Kidney (tissue), 14 donors: Measurements from ENCODE around the gene SPAG6. TPM values are rescaled to one million over a fixed set of nuclear protein-coding genes. Genes with fewer than 3 reads are reported as not detected.

Source experiments
- DNase-seq, 5 donors: peaks; one replicate each; pipeline ENCODE4 v3.0.0-alpha.2; 2013 to 2020
- FAIRE-seq: peaks from 2 replicates; lab custom pipeline; 2012; peaks lifted over from hg19 to GRCh38; lab: Jason Lieb, UNC
- H3K27ac ChIP-seq, 2 donors: one replicate each; pipeline ENCODE4 v1.7.0; 2013; ENCODE audit warnings: low read depth in 2 of 2, low read length in 2 of 2, inconsistent platforms in 1 of 2
- H3K27me3 ChIP-seq: one replicate; pipeline ENCODE4 v1.7.1; 2013; ENCODE audit warnings: low read length, inconsistent platforms; ENCODE audit not compliant: control insufficient read depth, insufficient read depth
- H3K36me3 ChIP-seq, 3 donors: one replicate each; pipeline versions ENCODE4 v1.7.0 to v1.7.1; 2013; ENCODE audit warnings: low read length in 3 of 3, control low read depth in 1 of 3, inconsistent platforms in 1 of 3; ENCODE audit not compliant: insufficient read depth in 3 of 3, control insufficient read depth in 2 of 3
- H3K4me1 ChIP-seq, 3 donors: one replicate each; pipeline versions ENCODE4 v1.7.0 to v1.7.1; 2013; ENCODE audit warnings: low read length in 3 of 3, inconsistent platforms in 1 of 3, low read depth in 1 of 3; ENCODE audit not compliant: control insufficient read depth in 2 of 3, insufficient read depth in 2 of 3
- H3K4me3 ChIP-seq, 3 donors: one replicate each; pipeline versions ENCODE4 v1.7.0 to v1.8.1; 2013; ENCODE audit warnings: low read length in 3 of 3, control low read depth in 1 of 3, inconsistent platforms in 1 of 3
- H3K9ac ChIP-seq, 3 donors: one replicate each; pipeline versions ENCODE4 v1.7.0 to v1.7.1; 2013; ENCODE audit warnings: low read length in 3 of 3, control low read depth in 1 of 3, inconsistent platforms in 1 of 3
- H3K9me3 ChIP-seq, 3 donors: one replicate each; pipeline versions ENCODE4 v1.7.0 to v1.7.1; 2013; ENCODE audit warnings: low read length in 3 of 3, control low read depth in 1 of 3, inconsistent platforms in 1 of 3; ENCODE audit not compliant: control insufficient read depth in 2 of 3, insufficient read depth in 1 of 3
- intact Hi-C: fragments of 100-400 bp; cut with DNase I; formaldehyde crosslinking; loops from one replicate; pipeline ENCODE4 v1.11.1; 2022
- polyA plus RNA-seq: library from polyadenylated mRNA; stranded (reverse); fragments of 350-450 nt; fragmentation: Illumina TruSeq; extraction: RNeasy Lipid Tissue Mini Kit (QIAGEN cat#74804); gene quantifications from one replicate; pipeline ENCODE4 v1.2.3, GENCODE V29; 2014; ENCODE audit warnings: low read depth, low replicate concordance; ENCODE audit not compliant: insufficient read depth
- total RNA-seq: library from RNA; stranded (reverse); fragmentation: NEBNext Ultra II Directional; extraction: Animal tissue kit (Norgen Biotek cat#: 25700); gene quantifications from one replicate; pipeline ENCODE4 v1.2.1, GENCODE V29; 2021
- TF ChIP-seq, protein P1 (sequence below): IDR thresholded peaks from 3 replicates; pipeline ENCODE4 v1.5.1; 2012; ENCODE audit warnings: mild to moderate bottlenecking, moderate library complexity, borderline replicate concordance; ENCODE audit not compliant: insufficient read depth; ENCODE audit errors: extremely low read depth
- donor health status: control.
- donor health status: control.
- donor health status: control.
- donor health status: control.
- donor health status: control.
- donor health status: DM: yes; HTN: yes; CAD: no.
- donor health status: Normal renal cell carcinoma (clear cell type).

SPAG6 gene
- total and polyA plus RNA-seq, 2 donors from 2014 or later, result 0.30 to 8.4 TPM

DNA sequence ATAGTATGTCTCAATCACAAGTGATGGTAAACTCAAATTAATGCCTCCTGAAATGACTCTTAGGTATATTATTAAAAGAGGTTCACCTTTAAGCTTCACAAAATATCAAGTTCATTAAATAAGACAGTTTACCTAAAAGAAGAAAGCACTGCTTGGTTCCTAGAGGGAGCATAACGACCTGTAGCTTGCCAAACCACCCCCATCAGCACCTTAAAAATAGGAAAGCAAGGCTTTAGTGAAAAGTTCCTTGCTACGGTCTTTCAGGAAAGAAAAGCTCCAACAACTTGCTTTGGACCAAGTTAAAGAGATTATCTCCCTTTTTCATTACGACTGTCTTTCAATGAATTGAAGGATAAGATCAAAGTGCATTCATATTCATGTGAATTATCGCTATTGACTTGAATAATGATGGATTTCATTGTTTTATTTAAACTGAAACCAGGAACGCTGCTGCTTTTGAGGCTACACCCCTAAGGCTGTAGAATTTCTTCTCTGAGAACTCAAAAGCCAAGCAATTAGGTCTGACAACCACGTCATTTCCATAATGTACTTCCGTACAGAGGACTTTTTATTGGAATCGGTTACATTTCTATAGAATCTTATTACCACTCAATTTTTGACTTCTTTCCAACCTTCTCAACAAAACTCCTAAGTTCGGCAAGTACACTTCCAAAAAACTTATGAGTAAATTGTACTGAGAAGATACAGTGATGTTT, 7.0 kb upstream of the SPAG6 start:
- intact Hi-C loops, result no loop called here
- no peak overlapping the region for H3K27ac ChIP-seq
- H3K9me3 ChIP-seq, result peaks cover 0 to 2% (median 0%) of the 10 kb centered on the region in 3 donors
- no peak overlapping the region for H3K9ac ChIP-seq
- peak in 2 of 5 donors; percentile 29 to 57 for DNase-seq
- H3K4me3 ChIP-seq, result no peak overlapping the region
- TF ChIP-seq, protein P1, sequence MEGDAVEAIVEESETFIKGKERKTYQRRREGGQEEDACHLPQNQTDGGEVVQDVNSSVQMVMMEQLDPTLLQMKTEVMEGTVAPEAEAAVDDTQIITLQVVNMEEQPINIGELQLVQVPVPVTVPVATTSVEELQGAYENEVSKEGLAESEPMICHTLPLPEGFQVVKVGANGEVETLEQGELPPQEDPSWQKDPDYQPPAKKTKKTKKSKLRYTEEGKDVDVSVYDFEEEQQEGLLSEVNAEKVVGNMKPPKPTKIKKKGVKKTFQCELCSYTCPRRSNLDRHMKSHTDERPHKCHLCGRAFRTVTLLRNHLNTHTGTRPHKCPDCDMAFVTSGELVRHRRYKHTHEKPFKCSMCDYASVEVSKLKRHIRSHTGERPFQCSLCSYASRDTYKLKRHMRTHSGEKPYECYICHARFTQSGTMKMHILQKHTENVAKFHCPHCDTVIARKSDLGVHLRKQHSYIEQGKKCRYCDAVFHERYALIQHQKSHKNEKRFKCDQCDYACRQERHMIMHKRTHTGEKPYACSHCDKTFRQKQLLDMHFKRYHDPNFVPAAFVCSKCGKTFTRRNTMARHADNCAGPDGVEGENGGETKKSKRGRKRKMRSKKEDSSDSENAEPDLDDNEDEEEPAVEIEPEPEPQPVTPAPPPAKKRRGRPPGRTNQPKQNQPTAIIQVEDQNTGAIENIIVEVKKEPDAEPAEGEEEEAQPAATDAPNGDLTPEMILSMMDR, result no peak
- no peaks in the 10 kb centered on the region for H3K36me3 ChIP-seq
- no peak for FAIRE-seq
- H3K4me1 ChIP-seq, result peaks cover 0 to 16% (median 3%) of the 10 kb centered on the region in 3 donors
- H3K27me3 ChIP-seq, result peaks cover 66% of the 10 kb centered on the region

DNA sequence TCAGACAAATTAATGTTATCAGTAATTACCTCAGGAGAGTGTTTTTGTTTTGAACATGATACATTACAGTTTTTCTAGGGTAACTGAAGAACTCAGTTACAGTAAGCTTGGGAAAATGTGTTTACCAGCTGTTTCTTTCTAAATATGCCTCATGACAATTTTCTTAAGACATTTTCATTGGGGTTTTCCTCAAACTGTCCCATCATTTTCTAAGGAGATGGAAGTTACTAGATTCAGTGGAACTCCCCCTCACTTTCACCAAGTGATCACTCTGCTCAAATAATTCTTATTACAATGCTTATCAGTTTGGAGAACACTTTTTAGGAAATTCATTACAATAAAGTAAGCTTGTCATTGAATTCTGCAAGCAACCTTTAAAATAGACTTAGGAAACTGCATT, 6.4 kb upstream of the SPAG6 start:
- Histone ChIP-seq H3K9ac (no peak overlapping the region), H3K4me3 (no peak overlapping the region), H3K36me3 (no peaks in the 10 kb centered on the region), H3K4me1 (peaks cover 0 to 16% (median 3%) of the 10 kb centered on the region in 3 donors), H3K27ac (no peak overlapping the region), H3K9me3 (no peaks in the 10 kb centered on the region), H3K27me3 (peaks cover 67% of the 10 kb centered on the region)
- intact Hi-C loops, result no loop called here
- FAIRE-seq, result no peak
- no peak for DNase-seq
- TF ChIP-seq, protein P1, result no peak

DNA sequence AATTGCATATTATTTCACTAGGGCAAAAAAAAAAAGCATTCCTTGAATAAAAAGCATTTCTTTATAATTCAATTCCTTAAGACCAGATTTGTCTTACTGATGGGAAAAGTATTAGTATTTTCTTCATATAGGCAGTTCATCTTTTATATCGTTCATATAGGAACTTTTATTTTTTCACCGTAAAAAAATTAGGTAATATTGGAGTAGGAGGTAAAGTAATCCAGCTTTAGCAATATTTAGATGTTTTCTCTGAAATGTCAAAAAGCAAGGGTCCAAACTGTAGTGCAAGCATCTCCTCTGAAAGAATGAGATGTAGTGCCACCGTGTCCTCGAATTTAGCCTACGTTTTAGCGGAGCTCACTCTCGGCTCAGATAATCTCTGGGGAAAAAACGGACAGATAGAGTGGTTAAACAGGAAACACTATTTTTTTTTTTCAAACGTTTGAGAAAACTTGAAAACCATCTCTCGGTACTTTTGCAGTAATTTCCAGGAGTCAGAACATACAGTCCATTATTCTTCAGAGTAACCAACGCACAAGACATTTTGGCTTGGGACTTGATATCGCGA, 5.5 kb upstream of the SPAG6 start:
- no peaks in the 10 kb centered on the region for H3K9me3 ChIP-seq
- H3K9ac ChIP-seq, result peak overlapping the region in 1 of 3 donors; percentile 7
- no peak overlapping the region for H3K27ac ChIP-seq
- TF ChIP-seq, protein P1, result no peak
- H3K4me1 ChIP-seq, result peaks cover 0 to 14% (median 3%) of the 10 kb centered on the region in 3 donors
- peak overlapping the region; percentile 25 to 57 (median 51) for H3K4me3 ChIP-seq
- intact Hi-C loops, result no loop called here
- no peak for FAIRE-seq
- DNase-seq, result no peak
- no peaks in the 10 kb centered on the region for H3K36me3 ChIP-seq
- peaks cover 70% of the 10 kb centered on the region for H3K27me3 ChIP-seq
